WI38 (cell line): ENCODE measurements around the gene DNAJC5.
"Not testable (repeated sequence)": the region's sequence is repeated elsewhere in the genome, so short reads cannot be mapped to it uniquely, and the experiment has no call there.

Experiments
- H3K4me3 ChIP-seq: 2 replicates; pipeline ENCODE4 v1.5.1; 2011; ENCODE audit warnings: low read depth, mild to moderate bottlenecking, control low read depth, low read length
- TF ChIP-seq, protein P1 (sequence below): IDR thresholded peaks from 2 replicates; pipeline ENCODE4 v1.5.1; 2012; ENCODE audit warnings: low read depth, mild to moderate bottlenecking, control low read depth, low read length

The DNAJC5 gene

DNA sequence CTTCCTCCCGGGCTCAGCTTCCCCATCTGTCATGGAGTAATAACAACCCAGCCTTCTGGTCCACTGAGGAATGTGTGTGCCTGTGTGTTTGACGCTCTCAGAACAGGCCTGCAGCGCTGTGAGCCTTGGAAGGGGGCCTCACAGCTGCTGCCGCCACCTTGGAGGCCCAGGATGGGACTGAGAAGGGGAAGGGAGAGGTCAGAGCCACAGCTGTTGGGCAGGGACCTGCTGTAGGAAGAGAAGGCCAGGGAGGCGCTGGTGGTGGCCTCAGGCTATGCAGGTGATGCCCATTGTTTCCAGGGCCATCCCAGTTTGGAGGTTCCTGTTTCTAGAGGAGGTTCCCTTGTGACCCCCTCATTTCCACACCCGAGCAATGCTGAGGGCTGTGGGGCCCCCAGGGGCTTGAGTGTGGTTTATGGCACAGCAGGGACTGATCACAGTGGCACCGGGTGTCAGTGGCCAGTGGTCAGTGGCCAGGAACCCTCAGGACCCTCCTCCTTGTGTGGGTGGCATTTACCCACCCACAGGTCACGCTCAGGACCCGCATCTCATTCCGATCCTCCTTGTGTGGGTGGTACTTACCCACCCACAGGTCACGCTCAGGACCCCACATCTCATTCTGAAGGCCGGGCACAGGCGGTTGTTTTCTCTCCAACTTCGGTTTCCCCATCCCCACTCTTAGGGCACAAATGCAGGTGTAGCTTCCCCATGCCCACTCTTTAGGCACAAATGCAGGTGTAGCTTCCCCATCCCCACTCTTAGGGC is 15.8 kb upstream of the DNAJC5 start:
- H3K4me3 ChIP-seq, result no peak overlapping the region
- TF ChIP-seq, protein P1, sequence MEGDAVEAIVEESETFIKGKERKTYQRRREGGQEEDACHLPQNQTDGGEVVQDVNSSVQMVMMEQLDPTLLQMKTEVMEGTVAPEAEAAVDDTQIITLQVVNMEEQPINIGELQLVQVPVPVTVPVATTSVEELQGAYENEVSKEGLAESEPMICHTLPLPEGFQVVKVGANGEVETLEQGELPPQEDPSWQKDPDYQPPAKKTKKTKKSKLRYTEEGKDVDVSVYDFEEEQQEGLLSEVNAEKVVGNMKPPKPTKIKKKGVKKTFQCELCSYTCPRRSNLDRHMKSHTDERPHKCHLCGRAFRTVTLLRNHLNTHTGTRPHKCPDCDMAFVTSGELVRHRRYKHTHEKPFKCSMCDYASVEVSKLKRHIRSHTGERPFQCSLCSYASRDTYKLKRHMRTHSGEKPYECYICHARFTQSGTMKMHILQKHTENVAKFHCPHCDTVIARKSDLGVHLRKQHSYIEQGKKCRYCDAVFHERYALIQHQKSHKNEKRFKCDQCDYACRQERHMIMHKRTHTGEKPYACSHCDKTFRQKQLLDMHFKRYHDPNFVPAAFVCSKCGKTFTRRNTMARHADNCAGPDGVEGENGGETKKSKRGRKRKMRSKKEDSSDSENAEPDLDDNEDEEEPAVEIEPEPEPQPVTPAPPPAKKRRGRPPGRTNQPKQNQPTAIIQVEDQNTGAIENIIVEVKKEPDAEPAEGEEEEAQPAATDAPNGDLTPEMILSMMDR, result no peak

DNA sequence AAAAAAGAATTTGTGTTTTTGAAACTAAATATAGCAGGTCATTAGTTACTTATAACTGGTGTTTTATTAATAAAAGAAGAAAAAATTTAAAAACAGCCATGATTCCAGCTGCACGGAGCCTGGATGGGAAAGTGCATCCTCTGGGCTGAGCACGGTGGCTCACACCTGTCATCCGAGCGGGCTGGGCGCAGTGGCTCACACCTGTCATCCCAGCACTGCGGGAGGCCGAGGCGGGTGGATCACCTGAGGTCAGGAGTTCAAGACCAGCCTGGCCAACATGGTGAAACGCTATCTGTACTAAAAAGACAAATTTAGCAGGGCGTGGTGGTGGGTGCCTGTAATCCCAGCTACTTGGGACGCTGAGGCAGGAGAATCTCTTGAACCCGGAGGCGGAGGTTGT is 14.0 kb upstream of the DNAJC5 start:
- H3K4me3 ChIP-seq, result not testable (repeated sequence)

DNA sequence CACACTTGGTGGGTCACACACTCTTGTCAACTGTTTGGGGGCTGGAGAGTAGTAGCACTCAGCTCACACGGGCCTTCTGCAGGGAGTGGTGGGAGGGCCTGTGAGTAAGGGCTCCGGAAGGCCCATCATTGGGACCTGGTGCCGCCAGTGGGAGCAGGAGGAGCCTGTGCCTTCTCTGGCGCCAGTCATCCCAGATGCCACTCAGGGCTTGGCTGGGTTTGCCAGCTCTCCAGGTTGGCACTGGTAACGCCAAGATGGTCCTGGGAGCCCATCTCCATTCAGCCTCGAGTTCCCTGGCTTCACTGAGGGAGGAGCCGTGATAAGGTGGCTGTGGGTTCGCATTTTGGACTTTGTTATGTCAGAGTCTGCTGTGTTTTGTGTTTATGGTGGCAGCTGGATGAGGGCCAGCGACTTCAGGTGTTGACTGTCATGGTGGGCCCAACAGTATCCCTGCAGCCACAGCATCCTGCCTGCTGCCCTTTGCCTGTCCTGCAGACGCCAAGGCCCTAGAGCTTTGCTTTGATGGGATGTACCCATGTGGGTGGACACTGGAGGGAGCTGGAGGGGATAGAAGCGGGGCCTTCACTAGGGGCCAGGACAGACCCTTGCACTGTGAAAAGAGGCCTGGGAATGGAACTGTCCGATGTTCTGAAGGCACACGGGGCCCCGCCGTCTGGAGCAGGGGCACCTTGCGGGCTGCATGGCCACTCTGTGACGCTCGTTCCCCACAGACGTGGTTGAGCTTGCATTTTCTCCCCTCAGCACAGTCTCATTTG is 13.3 kb upstream of the DNAJC5 start:
- TF ChIP-seq, protein P1, result no peak
- H3K4me3 ChIP-seq, result no peak overlapping the region

DNA sequence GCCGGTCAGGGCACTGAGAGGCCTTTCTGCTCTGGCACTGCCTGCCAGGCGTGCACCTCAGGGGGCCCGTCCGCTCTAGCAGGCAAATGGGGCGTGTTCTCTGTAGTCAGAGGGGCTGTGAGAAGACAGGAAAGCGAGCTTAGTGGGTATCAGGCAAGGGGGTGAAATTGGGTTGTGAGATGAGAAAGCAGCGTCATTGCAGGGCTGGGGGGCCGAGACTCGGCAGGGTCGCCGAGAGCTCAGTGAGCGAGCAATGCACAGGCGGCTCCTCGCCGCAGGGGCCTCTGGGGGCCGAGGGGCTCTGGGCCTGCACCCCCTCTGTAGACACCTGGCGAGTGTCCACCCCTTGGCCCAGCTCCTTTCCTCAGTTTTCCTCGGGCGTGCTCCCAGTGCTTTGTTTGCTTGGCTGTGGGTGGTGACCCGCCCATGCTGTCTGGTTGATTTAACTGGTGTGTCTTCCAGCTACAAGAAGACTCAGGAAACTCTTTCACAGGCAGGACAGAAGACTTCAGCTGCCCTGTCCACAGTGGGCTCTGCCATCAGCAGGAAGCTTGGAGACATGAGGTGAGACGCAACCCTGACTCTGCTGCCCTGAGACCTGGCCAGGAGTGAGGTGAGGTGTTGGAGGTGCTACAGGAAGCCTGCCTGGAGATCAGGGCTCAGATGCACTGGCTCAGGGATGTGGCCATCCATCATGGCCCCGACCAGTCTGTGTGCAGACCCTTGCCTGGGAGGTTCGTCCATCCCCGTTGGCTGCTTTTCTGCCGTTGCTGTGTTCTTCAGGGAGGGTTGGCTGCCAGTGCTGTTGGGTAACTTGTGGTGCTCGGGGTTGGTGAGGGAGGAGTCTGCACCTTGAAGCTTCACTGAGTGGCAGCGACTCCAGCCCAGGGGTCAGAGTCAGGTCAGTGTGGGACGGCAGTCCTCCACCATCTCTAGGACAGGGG is 12.4 kb upstream of the DNAJC5 start:
- no peak overlapping the region for H3K4me3 ChIP-seq
- TF ChIP-seq, protein P1, result no peak

DNA sequence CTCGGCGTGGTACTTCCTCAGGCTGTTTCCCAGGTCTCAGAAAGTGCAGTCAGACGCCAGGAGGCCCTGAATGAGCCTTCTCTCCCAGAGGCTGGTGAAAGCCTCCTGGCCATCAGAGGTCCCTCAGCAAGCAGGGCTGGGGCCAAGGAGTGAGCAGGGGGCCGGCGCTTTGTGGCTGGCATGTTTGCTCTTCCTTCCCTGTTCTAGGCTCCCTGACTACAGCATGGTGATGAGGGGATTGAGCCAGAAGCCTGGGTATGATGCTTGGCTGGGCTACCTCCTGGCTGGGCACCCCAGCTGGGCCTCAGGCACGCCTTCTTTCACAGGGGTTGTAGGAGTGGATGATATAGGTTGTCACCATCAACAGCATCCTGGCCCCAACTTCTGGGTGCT is 11.7 kb upstream of the DNAJC5 start:
- no peak overlapping the region for H3K4me3 ChIP-seq
- TF ChIP-seq, protein P1, result no peak

DNA sequence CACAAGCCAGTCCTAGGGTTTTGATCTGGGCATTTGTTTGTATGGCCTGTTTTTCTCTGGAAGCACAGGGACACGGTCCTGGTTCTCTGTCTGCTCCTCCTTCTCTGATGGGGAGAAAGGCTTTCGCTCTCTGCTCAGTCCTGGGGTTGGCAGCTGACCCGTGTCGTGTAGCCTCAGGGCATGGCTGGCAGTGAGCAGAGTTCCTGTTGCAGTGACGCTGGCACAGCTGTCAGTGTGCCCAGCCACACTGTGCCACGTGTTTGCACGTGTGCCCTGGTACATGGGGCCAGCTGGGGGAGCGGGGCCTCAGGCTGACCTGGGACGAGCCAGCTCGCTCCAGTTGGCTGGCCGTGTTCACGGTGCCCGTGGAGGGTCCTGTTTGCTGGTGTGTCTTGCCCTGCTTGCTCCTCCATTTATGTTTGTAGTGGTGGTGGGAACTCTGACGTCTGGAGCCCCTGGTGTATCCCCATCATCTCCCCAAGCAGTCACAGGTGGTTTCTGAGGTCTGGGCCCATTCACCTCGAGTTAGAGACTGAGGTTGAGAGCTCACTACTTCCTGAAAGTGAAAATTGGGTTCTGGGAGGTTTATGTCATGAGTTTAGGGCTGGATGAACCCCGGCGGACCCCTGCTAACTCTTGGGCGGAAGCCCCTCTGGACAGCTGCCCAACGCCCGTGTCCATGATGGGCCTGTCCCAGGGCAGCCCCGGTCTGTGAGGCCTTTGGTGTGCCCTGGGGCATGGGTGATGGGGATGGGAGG is 10.2 kb upstream of the DNAJC5 start:
- H3K4me3 ChIP-seq, result no peak overlapping the region
- TF ChIP-seq, protein P1, result no peak
